HuH-7.5 (cell line): Measurements from ENCODE around the gene CASP10.
A peak's percentile ranks its signal among the peaks of the same experiment; 100 is the strongest.
"Not testable (repeated sequence)": the region's sequence is repeated elsewhere in the genome, so short reads cannot be mapped to it uniquely, and the experiment has no call there.

Experiments
- DNase-seq: peaks from one replicate; pipeline ENCODE4 v3.0.0; 2011; ENCODE audit warnings: low spot score

The CASP10 gene

GRCh38 chr2:201156036-201156435, 26.9 kb upstream of the CASP10 start:
- DNase-seq = no peak

- no peak for DNase-seq
Measured at GRCh38 chr2:201156640-201157039, 26.3 kb upstream of the CASP10 start.

DNA sequence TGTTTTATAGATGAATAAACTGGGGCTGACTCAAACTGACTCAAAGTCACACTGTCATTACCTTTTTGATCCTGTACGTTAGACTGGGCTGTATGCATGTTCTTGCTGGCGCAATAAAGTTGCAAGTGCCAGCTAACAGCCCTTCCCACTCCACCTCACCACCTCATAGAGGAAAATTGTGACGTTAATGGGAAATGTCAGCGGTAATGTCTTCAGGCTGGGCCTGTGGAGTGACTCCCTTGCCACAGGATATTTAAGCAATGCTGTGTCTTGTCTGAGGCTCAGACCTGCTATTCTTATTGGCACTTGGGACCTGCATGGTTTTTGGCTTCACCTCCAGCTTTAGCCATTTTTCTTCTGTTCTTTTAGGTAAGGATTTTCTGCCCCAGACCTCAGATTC, 25.2 kb upstream of the CASP10 start:
- no peak for DNase-seq

- peak; percentile 69 for DNase-seq
Measured at GRCh38 chr2:201158111-201158929, 24.6 kb upstream of the CASP10 start.

DNA sequence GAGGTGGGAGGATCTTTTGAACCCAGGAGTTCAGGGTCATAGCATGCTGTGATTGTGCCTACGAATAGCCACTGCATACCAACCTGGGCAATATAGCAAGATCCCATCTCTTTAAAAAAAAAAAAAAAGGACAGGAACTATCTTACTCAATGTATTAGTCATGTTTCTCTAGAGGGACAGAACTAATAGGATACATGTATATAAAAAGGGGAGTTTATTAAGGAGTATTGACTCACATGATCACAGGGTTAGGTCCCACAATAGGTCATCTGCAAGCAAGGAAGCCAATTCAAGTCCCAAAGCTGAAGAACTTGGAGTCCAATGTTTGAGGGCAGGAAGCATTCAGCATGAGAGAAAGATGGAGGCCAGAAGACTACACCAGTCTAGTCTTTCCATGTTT, 18.8 kb upstream of the CASP10 start:
- no peak for DNase-seq

- DNase-seq = no peak
Measured at GRCh38 chr2:201167546-201167945, 15.4 kb upstream of the CASP10 start.

GRCh38 chr2:201168496-201168895, 14.4 kb upstream of the CASP10 start:
- not testable (repeated sequence) for DNase-seq

GRCh38 chr2:201171259-201171814, 11.6 kb upstream of the CASP10 start:
- no peak for DNase-seq

- no peak for DNase-seq
Measured at GRCh38 chr2:201172279-201172678, 10.7 kb upstream of the CASP10 start.

- no peak for DNase-seq
Measured at GRCh38 chr2:201174687-201175086, 8.3 kb upstream of the CASP10 start.

DNA sequence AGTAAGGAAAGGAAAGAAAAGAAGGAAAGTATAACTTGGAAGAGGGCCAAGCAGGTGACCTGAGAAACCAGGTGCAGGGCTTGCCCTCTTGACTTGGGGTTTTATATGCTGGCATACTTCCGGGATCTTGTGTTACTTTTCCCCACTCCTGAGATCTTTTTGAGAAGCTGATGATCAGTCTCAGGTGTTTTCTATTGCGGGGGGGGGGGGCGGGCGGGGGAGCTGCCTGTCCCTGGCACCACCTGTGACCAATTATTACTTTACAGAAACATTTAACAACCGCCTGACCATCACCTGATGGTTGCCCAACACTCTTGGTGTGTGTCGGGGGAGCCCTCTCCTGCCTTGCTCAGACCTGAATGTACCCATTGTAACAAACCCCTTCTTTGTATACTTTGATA, 6.9 kb upstream of the CASP10 start:
- no peak for DNase-seq

DNA sequence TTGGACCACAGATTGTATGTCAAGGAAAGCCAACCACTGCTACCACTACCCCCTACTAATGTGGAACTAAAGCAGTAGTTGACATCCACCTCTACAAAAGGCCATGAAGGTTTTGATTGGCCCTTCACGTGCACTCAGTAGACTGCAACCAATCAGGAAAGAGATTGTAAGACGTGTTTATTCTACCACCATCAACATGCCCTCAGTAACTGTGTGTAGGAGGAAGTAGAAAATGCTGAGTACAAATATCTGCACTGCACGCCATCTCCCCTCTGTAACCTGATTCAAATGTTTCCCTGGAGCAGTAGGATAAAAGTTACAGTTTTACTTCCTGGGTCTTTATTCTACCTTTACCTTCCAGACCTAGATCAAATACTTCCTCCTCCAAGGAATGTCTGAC, 2.9 kb upstream of the CASP10 start:
- DNase-seq = no peak

DNA sequence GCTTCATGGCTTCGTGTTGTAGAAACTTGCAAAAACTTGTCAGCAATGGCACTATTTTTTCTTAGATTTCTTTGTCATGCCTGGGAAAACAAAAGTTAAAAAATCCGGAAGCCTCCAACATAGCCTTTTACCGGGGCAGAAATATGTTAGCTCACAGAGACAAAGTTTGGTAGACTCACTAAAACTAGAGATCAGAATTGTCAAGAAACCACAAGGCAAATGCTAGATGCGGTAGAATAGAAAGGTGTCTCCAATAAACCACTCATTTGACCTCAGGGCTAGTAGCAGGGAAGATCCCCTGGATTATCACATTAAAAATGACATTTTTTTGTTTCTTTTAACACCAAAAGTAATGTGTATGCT, 405 bp downstream of the CASP10 start:
- no peak for DNase-seq

- not testable (repeated sequence) for DNase-seq
Measured at GRCh38 chr2:201183835-201184234, 894 bp downstream of the CASP10 start.

DNA sequence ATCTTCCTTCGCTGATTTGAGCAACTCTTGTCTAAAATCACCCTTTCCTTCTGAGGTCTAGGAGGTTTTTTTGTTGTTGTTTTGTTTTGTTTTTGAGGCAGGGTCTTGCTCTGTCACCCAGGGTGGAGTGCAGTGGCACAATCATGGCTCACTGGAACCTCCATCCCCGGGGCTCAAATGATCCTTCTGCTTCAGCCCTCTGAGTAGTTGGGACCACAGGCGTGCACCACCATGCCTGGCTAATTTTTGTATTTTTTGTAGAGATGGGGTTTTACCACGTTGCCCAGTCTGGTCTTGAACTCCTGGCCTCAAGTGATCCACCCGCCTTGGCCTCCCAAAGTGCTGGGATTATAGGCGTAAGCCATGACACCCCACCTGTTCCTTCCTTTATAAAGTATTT, 1.3 kb downstream of the CASP10 start:
- not testable (repeated sequence) for DNase-seq

DNA sequence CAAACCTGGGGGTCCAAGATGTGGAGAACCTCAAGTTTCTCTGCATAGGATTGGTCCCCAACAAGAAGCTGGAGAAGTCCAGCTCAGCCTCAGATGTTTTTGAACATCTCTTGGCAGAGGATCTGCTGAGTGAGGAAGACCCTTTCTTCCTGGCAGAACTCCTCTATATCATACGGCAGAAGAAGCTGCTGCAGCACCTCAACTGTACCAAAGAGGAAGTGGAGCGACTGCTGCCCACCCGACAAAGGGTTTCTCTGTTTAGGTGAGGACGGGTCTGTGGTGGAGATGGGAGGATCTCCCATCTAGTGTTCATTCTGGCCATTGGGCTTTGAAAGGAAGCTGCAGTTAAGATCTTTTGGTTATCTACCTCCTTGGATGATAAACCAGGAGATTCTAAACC, 2.9 kb downstream of the CASP10 start:
- DNase-seq = no peak

DNA sequence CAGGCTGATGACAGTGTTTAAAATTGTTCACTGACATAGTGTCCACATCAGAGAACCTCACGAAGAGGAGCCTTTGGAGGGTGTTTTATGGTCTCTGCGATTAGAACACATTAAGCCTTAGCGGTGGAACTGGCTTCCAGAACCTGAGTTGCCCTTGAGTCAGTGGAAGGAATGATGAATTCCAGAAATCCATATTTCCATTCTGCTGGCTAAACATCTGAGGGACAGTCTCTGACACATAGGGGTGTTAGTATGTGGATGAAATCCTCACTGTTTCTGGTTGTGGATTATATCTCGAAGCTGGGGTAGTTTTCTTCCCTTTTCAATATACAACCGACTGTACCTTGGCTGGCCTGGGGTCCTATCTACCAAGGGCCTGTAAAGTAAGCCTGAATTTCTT, 4.0 kb downstream of the CASP10 start:
- DNase-seq = no peak

DNA sequence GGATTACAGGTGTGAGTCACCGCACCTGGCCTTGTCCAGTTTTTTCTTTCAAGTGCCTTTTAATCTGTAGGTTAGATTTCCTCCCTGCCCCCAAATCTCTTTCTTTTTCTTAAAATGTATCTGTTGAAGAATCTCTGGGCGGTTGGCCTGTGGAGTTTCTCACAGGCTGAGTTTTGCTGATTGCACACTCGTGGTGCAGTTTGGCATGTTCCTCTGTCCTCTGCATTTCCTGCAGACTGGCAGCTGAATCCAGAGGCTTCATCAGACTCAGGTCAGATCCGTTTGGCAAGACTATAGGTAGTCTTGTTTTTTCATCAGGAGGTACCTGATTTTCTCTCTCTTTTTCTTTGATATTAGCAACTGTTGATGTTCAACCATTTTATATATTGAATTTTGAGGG, 5.5 kb downstream of the CASP10 start:
- DNase-seq = no peak

- no peak for DNase-seq
Measured at GRCh38 chr2:201191132-201191875, 8.4 kb downstream of the CASP10 start.

DNA sequence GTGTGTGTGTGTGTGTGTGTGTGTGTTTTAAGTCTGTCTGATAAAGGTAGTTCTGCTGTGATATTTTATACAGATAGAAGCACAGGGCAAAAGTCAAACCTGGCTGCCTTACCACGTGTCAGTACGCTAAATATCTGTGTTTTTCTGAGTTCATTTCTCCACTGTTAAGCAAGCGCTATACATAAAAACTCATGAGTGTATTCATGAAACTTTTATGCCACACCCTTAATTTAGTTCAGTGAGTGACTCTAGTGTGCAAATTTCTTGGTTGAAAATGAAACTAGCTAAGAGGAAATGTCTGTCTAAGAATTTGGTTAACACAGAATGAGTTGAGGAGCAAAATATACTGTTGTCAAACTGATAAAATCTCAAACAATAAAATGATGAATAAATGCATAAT, 11.2 kb downstream of the CASP10 start:
- DNase-seq = no peak

GRCh38 chr2:201195331-201195730, 12.4 kb downstream of the CASP10 start:
- no peak for DNase-seq

GRCh38 chr2:201196003-201196402, 13.1 kb downstream of the CASP10 start:
- DNase-seq = no peak

DNA sequence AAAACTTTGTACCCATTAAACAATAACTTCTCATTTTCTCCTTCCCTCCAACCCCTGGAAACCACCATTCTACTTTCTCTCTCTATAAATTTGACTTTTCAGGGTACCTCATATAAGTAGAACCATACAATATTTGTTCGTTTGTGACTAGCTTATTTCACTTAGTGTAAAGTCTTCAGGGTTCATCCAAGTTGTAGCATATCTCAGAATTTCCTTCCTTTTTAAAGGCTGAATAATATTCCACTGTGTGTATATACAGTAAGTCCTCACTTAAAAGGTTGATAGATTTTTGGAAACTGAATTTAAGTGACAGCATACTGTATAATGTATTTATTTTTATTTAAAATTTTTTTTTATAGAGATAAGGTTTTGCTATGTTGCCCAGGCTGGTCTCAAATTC, 13.9 kb downstream of the CASP10 start:
- DNase-seq = no peak
